ENCODE data around the gene PIP5K1B.

Gene PIP5K1B

DNA sequence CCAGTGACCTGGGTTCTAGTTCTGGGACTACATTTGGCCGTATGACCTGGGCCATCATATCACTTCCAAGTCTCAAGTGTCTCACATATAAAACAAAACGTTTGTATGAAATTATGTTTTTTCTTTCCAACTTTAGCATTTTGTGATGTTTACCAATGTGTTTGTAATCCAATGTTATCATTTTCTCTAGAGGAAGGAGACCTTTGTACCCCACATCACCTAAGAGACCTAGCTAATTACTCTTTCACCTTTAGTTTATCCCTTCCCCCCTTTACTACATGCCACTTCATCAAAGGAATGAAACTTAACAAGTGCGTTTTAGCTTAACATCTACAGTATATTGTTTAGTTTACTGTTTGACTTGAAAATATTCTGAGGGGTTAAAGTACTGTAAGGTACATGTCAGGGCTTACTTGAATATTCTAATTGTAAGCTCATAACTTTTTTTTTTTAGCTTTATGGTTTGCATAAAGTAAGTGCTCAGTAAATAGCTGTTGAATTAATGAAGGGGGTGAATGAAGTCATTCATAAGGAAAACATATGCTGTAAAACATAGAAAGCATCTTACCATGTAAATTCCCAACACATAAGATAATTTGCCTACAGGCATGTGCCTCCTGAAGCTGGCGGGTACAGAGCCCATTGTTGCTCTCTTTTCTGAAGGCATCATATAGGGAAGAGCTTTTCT is 2.9 kb downstream of the PIP5K1B start:
- no peak for DNase-seq

DNA sequence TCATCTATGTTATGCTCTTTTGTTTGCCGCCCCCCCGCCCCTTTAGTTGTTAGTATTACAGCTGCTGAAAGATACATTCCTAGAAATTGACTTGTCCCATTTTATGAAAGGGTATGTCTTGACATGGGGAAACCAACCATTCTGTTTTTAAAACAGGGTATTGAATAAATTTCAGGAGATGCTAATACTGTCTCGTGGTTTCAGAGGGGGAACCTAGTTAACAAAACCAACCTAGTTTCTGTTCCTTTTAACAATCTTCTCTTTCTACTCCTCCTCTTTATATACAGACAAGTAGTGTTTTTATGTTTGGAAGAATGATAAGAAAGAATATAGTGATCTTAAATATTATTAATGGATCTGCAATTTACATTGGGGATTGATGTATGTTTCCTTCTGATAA is 3.5 kb downstream of the PIP5K1B start:
- peak; percentile 9 for DNase-seq

DNA sequence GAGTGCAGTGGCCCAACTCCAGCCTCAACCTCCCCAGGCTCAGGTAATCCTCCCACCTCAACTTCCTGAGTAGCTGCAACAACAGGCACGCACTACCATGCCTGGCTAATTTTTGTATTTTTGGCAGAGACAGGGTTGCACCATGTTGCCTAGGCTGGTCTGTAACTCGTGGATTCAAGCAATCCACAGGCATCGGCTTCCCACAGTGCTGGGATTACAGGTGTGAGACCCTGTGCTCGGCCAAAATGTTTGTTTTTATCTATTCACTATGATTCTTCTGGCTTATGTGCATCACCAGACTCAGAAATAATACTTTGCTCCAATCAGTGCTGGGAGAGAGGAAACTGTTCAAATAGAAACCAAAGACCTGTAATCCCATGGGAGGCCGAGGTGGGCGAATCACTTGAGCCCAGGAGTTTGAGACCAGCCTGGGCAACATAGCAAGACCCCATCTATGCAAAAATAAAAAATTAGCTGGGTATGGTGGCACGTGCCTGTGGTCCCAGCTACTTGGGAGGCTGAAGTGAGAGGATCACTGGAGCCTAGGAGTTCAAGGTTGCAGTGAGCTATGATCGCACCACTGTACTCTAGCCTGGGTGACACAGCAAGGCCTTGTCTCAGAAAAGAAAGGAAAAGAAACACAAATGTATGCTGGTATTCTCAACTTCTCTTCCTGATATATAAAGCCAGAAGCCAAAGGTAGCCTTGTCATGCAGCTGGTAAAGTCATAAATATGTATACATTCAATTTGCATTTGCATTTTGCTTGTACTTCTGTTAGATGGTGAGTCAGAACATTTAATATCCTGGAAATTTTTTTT is 4.5 kb downstream of the PIP5K1B start:
- no peak for DNase-seq

DNA sequence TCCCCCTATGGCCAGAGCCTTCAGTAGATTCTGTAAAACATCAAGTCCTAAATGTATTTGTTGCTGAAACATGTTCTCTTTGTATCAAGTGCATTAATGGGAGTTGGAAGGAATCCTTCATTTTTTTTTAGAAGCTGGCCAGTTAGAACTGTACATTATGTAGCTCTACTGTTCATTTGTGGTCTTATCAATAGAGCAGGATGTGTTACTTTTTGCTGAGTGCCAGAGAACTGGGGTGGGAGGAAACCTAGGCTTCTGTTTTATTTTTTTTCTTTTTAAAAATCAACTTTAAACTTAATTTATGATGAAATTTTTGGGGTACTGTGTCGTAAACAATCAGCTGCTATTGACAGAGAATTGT is 5.1 kb downstream of the PIP5K1B start:
- peak; percentile 52 for DNase-seq

DNA sequence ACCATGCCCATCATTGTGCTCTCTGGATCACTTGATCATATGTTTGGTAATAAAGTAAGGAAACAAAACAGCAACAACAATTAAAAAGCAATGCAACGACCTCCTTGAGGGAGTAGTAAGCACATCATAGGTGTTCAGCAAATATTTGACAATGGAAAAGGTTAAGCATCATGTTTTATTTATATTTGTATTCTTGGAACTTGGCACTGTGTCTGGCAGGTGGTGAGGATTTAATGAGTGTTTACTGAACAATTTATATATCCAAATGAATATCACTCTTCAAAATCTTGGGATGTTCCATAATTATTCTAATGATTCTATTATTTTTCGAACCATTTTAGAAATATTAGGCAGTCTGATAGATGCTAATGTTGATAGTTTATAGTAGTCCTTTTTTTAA is 6.2 kb downstream of the PIP5K1B start:
- DNase-seq: no peak

DNA sequence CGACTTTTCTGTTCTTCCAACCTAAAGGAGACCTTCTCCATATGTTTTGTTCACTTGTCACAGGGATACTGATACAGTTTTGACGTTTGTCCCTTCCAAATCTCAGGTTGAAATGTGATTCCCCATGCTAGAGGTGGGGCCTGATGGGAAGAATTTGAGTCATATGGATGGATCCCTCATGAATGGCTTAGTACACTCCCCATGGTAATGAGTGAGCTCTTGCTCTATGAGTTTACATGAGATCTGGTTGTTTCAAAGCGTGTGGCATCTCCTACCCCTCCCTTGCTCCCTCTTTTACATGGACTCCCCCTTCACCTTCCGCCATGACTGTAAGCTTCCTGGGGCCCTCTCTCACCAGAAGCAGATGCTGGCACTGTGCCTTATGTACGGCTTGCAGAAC is 6.9 kb downstream of the PIP5K1B start:
- DNase-seq: no peak

DNA sequence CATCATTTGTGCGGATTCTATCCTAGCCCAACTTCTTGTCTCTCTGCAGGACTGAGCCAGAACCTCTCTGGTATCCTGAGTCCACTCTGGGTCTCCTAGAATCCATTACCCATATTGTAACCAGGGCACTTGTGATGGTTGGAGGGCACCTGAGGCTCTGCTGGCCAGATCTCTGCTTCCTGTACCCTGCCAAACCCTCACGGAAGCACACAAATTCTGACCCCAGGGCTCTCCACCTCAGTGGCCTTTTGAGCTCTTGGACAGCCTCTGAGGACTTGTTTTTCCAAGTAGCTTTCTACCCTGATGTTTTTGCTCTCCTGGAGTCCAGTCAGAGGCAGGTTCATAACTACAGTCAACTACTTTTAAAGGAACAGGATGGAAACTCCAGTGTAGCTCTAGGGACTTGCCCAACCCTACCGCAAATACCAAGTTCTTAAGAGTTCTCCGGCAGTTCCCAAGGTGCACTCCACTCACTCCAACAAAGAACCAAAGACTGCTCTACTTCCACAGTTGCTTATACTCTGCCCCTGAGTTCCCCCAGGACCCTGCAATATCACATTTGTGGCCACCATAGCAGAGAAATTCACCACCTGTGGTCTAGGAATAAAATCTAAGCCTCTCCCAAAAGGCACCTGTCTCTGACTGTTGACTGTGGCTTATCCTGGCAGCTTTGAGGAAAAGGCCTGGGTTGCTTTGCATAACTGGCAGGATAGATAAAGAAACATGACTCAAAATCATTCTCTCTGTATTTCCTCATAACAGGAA is 9.6 kb downstream of the PIP5K1B start:
- peak; percentile 42 for DNase-seq

DNA sequence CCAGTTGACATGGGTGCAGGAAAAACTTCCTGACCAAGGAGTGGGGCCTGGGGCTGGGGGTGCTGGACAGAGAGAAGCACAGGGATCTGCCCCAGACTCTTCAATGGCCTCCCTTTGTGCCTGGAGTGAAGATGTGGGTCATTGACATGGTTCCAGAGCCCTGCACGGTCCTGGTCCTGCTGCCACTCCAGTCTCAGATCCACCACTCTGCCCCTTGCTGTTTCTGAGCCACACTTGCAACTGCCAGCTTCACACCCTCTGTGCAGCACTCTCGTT is 10.1 kb downstream of the PIP5K1B start:
- no peak for DNase-seq

DNA sequence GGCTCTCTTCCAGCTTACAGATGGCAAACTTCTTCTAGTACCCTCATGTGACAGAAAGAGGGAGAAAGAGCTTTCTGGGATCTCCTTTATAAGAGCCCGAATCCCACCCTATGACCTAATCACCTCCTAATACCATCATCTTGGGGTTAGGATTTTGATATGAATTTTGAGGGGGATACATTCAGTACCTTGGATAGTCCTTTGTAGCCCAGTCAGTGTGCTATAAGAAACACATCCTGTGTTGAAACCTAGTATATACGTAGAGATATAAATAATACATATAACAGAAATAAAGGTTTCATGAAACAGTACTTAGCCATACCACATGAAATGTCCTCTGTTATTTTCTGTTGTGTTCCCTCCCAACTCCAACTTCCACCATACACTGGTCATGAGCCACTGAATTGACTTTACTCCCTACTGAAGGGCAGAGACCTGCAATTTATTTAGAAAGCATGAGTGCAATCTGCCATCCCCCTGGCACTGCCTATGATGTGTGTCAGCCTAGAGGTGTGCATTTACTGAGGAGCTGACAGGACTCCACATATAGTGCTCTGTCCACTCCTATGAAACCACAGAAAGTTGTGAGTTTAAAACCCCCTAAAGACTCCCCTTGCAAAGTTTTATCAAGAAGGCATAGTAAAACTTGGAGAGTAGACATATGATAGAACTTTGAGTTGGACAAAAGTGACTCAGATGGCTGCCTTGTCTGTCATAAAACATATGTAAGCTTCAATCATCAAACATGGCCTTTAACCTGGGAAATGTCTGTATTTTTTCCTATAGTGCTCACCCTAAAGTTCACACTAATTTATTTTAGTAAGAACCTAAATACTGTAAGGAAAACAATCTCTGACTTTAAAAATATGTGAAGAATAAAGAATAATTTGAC is 12.8 kb downstream of the PIP5K1B start:
- DNase-seq: no peak

DNA sequence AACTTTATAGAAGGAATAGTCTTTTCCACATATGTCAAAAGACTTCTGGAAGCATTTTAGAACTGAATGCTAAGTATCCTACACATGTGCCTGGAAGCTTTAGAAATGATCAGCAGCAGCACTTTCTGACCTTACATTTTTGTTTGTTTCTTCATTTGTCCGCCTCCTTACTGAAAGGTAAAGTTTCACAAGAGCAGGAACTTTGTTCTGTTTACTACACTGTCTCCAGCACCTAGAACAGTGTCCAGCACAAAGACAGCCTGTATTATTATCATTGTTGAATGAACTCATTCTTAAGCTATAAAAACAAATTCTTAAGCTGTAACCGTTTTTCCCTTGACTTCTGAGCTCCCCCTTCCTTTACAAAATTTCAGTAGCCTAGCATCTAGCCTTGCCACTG is 14.8 kb downstream of the PIP5K1B start:
- DNase-seq: no peak

DNA sequence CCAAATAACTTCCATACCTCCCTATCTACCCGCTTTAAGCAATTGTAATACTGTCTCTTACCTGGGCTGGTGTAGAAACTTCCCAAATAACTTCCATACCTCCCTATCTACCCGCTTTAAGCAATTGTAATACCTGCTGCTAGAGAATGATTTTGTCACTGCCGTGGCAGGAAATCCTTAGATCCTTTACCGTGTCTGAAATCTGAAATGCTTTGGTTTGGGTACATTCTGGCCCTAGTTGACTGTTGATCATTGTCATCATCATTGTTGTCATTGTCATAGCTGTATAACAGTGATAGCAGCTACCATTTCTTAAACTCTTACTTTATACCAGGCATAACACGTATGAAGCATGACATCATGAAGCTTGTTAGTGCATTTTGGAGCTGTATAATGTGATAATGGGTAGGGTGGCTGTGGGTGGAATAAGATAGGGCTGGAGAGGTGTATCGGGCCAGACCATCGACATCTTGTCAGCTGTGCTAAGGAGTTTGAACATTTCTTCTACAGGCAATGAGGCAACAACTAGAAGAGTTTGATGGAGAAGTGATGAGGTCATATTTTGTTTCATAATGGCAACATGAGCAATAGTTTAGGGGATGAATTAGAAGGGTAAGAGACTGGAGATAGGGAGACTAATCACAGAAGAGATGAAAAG is 15.7 kb downstream of the PIP5K1B start:
- peak; percentile 40 for DNase-seq

DNA sequence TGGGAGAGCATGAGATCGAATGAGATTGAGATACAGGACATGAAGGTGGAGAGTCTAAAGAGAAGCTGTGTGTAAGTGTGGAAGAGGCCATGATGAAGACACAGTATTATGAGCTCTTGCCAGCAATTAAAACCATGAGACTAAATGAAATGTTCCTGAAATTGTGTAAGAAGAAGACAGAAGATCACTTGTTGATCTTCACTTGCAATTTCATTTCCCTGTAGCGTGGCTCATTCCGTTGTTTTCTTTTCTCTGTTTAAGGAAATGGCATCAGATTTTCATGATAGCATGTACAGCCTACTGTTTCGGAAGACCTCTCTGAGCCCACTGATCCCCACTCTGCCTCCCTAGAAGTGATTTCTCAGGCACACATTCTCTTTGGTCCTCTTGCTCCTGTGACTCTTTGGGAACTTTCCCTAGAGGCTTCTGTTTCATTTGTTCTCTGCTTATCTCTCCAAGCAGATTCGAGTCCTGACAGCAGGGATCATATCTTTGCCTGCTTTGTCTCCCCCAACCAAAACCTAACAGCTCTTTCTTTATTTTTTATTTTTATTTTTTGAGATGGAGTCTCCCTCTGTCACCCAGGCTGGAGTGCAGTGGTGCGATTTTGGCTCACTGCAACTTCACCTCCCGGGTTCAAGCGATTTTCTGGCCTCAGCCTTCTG is 16.8 kb downstream of the PIP5K1B start:
- peak; percentile 56 for DNase-seq

DNA sequence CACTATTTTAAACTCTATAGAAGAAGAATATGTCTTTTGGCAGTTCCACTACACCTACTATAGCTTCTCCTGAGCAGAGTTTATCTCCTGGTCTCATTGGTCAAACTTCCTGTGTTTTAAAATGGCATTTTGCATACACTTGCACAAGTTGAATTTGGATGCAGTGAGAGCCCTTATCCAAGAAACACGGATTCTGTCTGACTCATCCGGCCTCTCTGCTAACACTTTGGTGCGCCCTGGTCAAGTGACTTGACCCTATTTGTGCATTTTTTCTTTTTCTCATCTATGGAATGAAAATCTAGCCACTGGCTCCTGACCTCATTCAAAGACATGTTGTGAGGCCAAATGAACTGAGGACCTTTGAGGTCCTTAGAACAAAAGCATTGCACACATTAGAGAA is 20.0 kb downstream of the PIP5K1B start:
- no peak for DNase-seq

DNA sequence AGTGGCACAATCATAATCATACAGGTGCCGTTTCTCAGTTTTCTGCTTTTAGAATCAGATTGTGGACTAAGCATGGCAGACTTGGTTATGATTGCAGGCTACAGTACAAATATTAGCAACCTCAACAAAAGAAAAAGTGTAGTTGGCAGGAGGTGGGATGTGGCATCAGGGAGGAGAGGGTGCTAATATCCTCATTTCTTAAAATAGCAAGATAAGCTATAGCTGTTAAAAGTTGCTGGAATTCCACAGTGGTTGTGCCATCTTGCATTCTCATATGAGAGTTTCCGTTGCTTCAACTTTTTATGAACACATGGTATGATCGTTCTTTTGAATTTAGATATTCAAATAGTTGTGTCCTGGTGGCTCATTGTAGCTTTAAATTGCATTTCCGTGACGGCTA is 21.4 kb downstream of the PIP5K1B start:
- DNase-seq: no peak

DNA sequence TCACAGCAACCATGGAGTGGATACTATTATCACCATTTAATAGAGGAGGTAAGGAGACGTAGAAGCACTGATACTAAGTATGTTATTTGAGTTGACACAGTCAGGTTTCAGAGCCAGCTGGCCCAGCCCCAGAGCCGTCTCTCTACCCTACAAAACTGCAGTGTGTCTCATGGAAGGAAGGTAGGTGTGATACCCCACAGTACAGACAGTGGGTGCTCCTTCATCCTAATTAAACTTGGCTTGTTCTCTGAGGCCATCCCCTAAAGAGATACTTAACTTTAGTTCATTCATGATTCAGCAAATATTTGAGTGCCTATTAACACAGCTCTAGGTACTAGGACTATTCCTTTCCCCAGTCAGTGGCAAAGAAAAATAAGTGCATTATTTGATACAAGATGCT is 22.6 kb downstream of the PIP5K1B start:
- DNase-seq: no peak

DNA sequence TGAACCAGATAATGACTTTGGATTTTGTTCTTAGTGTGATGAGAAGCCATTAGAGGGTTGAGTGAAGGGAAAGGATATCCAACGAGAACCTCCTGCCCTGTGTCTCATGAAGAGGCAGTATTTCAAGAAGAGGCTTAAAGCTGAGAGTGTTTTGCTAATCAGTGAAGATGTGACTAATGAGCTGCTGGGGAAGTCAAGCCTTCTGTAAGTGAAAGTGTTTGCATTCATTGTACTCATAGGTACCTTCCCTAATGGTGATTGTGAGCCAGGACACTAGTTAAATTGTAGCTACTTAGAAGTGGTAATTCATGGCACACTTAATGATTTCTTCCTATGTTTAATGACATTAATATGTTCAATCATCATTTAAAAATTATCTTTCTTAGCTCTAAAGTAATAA is 23.7 kb downstream of the PIP5K1B start:
- peak; percentile 33 for DNase-seq

DNA sequence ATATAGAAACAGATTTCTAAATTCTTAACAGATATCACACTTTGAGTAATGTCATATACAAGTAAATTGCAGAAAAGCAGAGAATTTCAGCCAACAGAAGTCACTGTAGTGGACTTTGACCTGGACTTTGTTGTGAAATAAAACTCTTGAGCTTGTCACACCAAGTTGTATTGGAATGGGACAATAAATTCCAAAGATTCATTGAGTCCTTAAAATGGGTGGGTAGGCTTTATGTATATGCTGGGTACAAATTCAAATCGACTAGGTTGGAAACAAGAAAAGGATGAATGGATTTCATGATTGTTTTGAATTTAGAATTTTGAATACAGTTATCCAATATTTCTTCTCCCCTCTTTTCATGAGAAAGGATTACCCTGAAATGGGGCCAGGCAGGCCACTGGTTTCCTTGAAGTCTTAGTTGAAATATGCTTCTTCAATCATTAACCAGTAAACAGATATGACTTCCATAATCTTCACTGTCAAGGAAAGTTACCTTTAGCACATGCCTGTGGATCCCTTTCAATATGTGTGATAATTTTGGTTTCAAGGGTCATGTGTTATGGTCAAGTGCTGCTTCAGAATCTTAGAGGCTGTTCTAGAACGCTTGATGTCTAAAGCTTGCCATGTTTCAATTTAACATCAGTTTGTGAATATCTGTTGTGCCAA is 25.7 kb downstream of the PIP5K1B start:
- DNase-seq: peak; percentile 49

DNA sequence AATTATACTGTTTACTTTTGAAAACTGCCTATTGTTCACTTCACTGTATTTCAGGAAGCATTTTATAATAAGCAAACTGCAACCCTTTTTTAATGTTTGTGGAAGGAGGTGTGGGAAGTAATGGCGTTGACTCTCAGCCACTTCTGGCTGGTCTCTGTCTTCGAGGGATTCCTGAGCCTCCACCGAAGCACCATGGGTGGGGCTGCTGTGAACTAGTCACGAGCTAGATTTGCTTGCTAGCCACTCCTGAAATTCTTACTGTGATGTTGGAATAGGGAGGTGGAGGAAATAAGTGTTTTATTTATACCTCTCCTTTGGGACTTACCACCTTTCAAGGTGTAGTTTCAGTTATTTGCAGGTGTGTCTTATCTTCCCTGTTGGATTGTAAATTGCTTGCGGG is 26.8 kb downstream of the PIP5K1B start:
- no peak for DNase-seq

DNA sequence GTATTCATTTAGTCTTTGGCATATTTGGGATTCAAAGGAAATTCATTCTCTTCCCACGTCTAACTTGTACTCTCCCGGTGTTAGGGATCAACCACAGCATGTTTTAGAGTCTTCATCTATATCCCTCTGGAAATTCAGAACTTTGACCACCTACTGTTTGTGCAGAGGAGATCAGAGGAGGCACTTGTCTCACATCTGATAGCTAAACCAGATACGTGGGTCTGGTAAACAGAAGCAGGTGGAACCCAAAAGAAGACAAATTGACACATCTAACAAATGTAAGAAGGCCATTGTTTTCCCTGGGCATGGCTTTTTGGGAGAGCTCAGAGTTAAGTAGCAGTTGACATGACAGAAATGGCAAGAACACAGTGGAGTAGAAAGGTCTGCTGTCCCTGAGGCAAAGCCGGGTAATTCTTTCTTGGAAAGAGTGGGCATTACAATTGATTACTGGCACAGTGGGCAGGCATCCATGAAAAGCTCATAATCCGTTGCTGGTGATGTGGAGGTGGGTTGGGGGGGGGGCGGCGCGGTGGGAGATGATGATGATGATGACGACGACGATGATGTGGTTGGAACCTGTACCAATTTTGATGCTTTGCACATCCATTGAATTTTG is 27.5 kb downstream of the PIP5K1B start:
- DNase-seq: no peak

DNA sequence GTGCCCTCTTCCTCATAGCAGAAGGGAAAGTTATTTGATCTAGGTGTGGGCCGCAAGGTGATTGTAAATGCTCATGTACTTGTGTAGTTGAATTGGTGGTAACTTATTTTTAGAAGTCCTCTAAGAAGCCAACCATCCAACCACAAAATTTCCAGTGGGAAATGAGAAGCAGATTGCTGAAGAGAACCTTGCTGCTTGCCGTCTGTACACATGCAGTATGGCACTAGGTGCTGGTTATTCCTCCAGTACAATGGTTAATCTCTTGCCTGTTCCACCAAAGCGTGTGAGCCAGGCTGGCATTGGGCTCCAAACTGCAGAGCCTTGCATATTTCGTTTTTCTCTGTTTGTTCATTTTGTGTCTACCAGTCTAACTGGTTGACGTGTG is 28.0 kb downstream of the PIP5K1B start:
- DNase-seq: no peak

DNA sequence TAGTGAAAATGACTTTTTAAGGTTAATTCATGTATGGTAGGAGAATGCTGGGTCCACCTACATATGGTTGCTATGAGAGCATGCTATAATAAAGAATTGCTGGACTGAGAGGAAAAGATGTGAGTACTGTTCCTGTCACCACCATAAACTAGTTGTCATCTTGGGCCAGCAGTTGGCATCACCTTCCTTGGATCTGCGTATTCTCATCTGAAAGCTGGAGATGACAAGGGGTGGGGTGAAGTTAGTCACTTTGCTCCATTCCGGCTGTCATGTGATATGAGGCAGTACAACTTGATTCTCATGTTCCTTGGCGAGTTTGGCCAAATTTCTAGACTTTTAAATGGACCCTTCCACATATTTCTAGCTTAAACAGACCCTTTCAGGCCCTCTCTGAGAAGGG is 33.3 kb downstream of the PIP5K1B start:
- DNase-seq: no peak

Measured in OCI-M1 (cell line).